HG03045 (cell line): ENCODE measurements around the gene CAMTA1.

Experiments
- ATAC-seq: cut with Tn5 transposase; IDR thresholded peaks from one replicate; pipeline ENCODE4 v1.9.1; 2021; ENCODE audit warnings: mild to moderate bottlenecking, moderate library complexity; ENCODE audit not compliant: unreplicated experiment

The CAMTA1 gene

GRCh38 chr1:7247158-7247557, 461.9 kb downstream of the CAMTA1 start:
- no peak for ATAC-seq

DNA sequence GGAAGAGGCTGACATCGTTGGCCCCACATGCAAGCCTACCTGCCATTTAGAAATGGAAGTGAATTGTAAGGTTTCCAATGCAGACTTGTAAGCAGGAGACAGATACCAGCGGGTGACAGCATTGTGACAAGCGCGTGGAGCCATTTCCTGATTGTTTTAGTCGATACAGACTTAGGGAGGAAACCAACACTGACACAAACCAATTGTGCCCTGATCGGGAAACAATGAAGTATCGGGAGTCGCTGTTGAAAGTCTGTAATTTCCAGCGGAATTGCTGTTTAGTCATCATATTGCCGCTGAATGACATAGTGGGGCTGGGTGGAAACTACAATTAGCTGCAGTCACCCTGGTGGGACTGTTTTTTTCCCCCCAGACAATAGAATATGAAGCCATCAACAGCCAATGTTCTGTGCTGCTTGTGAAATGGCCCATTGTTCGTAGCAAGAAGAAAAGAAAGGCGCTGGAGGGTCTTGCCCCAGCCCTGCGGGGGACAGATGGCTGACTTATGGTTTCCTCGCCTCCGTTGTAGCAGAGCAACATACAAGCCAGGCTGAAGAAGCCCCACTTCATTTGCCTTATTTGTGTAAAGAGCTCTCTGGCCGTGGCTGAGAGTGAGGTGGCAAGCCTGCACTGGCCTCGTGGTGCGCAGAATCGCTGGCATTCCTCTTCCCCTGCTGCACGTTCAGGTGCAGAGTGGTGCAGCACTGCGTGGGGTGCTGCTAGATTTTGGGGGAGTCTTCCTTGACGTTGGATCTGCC, 462.7 kb downstream of the CAMTA1 start:
- ATAC-seq = no peak

DNA sequence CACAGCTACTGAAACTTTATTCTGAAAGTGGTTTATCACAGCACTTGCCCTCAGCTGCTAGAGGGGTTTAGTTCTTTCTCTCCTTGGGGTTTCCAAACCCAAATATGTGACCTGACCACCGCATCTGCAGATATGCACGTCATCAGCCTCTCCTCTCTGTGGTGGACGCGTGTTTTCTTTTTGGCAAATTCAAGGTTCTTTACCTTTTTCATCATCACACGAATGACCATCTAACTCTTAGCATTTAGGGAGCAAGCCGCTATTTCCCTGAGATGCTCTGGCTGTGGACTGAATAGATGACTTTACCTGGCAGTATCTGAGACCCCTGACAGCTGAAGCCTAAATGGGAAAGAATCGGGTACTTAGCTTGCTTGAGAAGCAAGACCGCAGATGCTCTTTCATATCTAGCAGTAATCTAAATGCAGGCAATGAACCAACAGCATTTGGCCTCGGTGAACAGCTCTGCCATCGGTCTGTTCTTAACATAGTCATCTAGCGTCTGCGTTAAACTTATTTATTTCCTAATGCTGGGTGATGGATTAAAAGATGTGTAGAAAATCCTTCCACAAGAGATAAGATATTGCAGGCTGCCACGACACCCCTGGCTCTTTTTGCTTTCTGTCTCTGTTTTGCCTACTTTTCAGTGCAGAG, 463.4 kb downstream of the CAMTA1 start:
- ATAC-seq = no peak

DNA sequence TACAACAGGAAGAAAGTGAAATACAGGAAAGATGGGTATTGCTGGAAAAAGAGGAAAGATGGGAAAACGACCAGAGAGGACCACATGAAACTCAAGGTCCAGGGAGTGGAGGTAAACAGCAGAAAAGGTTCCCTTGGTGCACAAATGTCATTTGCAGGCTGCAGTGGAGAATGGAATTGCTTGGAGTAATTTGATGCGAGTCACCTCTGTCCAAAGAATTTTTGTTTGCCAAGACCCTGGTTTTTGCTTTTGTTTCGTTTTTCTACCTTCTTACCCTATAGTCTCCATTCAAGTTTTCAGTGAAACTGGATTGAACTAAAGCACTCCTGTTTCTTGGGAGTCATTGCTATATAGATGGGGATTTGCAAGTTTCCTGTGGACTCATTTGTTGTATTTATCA, 464.3 kb downstream of the CAMTA1 start:
- no peak for ATAC-seq

GRCh38 chr1:7250176-7250575, 464.9 kb downstream of the CAMTA1 start:
- ATAC-seq = no peak

- no peak for ATAC-seq
These were observed 465.6 kb downstream of the CAMTA1 start for GRCh38 chr1:7250597-7251453.

GRCh38 chr1:7251454-7251800, 466.2 kb downstream of the CAMTA1 start:
- no peak for ATAC-seq

DNA sequence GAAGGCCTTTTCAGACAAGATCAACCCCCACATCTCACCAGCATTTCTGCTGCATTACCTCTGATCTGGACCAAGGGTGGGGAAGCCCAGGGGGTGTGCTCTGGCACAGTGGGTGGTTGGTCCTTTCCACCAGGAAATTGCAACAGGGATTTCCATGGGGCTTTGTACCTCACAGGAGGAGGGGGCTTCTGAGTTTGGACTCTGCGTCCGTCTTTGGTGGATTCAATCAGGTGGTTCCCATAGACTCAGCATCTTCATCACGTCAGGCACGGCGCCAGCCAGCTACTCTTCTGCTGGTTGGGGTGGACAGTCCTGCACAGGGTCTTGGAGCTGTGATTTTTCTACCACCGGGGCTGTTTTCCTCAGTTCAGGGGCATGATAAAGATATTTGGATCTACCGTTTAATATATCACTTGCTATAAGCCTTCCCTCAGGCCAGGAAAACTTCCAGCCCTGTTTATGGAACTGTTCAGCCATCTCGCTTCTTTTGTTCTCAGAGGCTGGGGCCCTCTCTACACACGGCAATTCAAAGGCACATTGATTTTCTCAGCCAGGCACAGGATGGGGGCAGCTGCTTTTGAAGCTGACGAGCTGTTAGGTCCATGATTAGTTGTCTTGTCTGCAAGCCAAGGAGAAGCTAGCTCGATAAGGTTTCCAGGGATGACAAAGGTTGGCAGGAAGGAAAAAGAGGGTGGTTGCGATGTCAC, 467.3 kb downstream of the CAMTA1 start:
- no peak for ATAC-seq

DNA sequence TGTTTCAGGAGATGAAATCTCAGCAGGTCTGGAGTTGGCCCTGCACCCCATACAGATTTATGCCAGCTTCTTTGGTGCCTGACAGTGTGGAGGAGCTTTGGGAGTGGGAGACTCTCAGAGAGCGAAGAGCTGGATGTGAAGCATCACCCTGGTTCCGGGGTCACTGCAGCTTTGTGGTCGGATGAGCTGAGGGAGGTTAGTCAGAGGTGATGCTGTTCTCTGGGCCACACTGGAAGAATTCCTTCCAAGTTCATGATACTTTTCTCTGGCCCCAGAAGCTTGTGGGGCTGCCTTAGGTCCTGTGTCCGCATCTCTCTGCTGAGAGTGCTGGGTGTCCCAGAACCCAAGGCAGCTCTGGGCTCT, 467.8 kb downstream of the CAMTA1 start:
- ATAC-seq = no peak

DNA sequence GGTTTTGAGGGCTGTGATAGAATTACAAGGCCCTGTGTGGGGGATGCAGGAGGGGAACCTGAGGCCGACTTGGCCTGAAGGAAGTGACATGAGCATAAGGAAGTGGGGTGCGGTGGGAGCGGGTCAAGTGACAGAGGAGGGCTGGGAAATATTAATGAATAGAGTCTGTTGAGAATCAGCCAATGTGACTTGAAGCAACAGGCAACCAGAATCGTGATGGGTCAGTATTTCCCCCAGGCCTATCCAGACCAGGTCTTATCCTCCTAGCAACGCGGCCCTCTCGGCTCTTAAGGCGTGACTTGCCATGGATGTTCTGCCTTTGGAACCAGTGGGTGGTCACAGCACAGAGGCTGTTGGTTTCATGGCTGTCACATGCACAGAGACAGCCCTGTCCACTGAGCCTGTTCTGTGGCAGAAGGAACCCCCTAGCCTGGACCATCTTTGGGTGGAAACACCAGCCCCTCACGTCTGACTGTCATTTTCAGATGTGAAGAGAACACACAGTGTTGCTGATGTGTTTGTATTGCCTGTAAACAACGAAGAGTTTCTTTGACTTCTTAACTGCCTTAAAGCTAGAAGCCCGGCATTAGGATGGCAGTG, 468.8 kb downstream of the CAMTA1 start:
- no peak for ATAC-seq

DNA sequence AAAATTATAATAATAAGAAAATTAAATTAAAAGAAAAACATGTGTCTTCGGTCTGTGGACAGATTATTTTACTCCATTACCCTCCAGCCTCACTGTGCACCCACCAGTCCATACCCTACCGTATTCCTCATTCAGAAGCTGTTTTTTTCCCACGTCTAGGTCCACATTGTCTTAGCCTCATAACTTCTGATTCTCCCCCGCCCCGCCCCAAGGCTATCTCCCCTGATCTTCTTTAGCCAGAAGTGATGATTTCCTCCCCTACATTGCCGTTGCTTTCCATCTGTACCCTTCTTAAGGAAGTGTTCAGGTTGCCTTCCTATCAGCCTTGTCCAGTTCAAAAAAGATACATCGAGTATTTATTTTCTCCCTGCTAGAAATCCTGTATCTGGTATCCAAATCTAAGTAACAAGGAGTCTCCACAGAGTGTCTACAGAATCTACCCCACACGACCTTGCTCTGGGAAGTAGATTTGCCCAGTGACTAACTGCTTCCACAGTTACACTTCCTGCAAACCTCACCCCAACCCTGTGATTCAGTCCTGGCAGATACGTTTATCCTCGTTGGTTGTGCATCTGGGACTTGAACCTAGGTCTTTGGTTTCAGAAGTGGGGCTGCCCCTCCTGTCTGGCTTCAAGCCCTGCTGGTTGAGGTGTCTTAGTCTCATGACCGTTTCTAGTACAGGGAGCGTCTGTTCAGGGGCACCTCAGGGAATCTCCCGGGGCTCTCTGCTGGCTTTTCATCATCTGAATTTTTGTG, 470.2 kb downstream of the CAMTA1 start:
- no peak for ATAC-seq

GRCh38 chr1:7256526-7256925, 471.3 kb downstream of the CAMTA1 start:
- no peak for ATAC-seq

DNA sequence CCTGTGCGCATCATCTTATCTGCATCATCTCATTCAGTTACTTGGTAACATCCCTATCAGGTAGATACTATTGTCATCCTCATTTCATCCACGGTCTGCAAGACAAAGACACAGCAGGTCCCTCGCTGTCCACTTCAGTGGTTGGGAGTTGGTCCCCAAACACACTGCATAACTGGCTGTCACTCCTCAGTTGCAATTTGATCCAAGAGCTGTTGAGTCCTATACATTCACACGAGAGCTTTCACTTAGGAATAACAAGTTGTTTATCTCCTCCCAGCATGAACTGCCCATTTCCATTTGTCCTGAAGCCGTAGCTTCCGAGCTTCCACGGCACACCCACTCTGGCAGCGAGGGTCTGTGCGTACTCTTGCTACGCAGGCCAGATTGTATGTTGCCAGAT, 472.0 kb downstream of the CAMTA1 start:
- ATAC-seq = no peak

DNA sequence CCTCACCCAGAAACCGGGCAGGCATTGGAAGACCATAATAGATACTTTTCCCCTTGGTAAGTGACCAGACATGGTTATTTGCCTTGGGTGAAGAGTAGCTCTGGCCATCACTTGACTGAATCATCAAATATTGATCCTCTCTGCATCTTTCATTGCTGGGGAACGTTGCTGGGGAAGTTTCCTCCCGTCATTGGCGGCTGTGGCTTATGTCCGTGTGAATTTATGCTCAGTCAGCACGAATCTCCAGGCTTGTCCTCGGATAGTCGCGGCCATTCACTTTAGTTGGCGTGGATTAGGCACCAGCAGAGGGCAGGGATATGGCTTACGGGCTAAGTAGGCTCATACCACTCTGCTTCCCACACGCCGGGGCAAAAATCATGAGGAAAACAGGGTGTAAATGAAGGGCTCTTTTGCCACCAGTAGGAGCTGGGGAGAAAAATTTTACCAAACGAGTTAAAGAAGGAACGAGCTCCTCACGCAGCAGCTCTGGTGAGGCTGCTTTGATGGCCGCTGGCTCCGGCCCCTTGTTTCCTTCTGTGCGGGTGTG, 473.4 kb downstream of the CAMTA1 start:
- no peak for ATAC-seq

GRCh38 chr1:7259955-7260354, 474.7 kb downstream of the CAMTA1 start:
- no peak for ATAC-seq

DNA sequence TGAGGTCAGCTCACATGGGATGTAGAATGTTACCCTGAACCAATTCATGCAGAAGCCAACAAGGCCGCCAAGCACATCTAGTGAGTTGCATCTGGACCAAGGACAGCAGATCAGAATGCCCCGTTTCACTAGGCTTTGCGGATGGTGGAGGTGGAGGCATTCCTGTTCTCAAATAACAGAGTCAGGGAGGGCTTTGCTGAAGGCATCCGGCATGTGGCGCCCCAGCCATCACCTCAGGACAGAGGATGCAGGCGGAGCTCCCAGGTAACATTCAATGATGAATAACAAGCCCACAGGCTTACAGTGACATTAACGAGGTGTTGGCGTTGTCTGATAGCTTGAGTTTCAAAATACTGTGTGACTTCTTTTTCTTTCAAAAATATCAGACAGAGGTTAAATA, 476.2 kb downstream of the CAMTA1 start:
- no peak for ATAC-seq

GRCh38 chr1:7262611-7263010, 477.4 kb downstream of the CAMTA1 start:
- no peak for ATAC-seq

DNA sequence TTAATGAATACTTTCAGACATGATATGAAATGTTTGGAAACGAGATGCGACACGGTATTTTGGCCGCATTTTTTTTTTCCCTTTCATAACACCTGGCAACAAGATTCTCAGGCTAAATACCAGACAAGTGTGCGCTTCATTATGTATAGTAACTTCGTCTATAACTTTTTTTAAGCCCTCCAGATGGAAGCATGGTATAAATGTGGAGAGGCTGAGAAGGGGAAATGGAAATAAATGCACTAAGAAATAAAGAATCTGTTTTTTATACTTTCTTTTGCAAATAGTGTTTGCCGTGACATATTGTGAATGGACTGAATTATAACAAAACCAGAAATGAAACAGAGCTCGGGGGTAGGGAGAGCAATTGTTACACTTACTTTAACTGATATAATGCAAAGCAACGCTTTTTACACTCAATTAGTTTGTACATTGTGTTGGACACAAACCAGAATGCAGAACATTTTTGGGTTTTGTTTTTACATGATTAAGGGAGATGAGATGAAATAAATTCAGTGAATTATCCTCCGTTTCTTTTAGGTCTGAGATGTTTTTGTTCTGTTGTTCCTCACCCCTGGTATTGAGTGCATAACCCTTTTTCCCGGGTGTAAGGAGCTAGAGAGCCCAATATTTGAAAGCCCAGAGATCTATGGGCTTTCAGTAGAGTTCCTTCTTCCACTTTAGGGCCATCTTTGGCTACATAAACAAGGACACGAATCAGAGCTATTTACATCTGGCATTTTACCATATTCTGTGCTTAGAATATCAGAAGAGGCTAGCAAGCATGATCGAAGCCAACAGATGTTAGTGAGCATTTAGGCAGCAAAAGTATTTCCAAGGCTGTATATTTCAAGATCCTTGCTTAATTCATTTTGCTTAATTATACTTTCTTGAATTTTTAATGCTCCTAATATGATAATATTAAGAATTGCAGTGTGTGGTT, 478.0 kb downstream of the CAMTA1 start:
- ATAC-seq = no peak

DNA sequence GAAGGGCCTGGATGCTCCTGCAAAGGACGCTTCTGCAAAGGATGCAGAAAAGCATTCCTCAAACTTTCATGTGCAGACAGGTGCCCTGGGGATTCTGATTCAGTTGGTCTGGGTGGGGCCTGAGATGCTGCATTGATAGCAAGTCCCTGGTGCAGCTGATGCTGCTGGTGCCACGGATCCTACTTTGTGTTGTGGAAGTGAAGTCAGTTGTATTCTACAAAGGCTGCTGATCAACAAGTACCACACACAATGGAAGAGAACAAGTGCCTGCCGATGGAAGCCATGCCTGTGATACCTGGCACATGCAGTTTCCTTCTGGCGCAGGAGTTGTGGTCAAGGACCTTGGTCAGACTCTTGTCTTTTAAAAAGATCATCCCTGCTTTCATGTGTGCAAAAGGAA, 478.8 kb downstream of the CAMTA1 start:
- no peak for ATAC-seq
